ENCODE data around the gene CHCHD3.

The CHCHD3 gene

DNA sequence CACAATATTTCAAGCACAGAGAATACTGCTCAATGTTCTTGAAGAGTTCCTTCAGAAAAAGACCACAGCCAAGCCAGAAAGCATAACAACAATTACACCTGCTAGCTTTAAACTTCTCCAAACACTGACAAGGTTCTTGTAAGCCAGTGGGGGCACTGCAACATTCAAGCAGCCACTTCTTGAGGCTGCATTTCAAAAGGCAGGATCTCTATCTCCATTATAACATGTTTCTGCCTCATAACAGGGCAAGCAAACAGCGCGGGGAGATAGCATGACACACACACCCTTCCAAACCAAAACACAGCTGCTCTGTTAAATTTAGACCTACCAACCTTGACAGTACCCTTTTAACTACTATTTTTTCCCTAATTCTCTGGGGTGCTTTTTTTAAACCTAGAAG lies 30.8 kb downstream of the CHCHD3 start:
- Histone ChIP-seq H3K4me3 (no peak overlapping the region), H3K27ac (no peak overlapping the region)
- no peak for TF ChIP-seq CTCF (IDR thresholded peaks at IDR 0.05)
- no peak for DNase-seq (ENCODE audit: low spot score)

GRCh38 chr7:133050200-133050995 lies 31.5 kb downstream of the CHCHD3 start:
- DNase-seq (ENCODE audit: low spot score) = no peak
- no peak overlapping the region for H3K4me3 ChIP-seq
- H3K27ac ChIP-seq = no peak overlapping the region
- no peak for TF ChIP-seq CTCF (IDR thresholded peaks at IDR 0.05)

GRCh38 chr7:133048589-133048988 lies 33.3 kb downstream of the CHCHD3 start:
- no peak overlapping the region for H3K4me3 ChIP-seq
- DNase-seq (ENCODE audit: low spot score) = no peak
- no peak overlapping the region for H3K27ac ChIP-seq
- TF ChIP-seq CTCF (IDR thresholded peaks at IDR 0.05) = no peak

- TF ChIP-seq CTCF (IDR thresholded peaks at IDR 0.05) = no peak
- Histone ChIP-seq H3K27ac (no peak overlapping the region), H3K4me3 (no peak overlapping the region)
- DNase-seq (ENCODE audit: low spot score) = no peak
Measured at GRCh38 chr7:133047321-133047720, 34.6 kb downstream of the CHCHD3 start.

- TF ChIP-seq CTCF (IDR thresholded peaks at IDR 0.05) = no peak
- DNase-seq (ENCODE audit: low spot score) = no peak
- H3K27ac ChIP-seq = no peak overlapping the region
- no peak overlapping the region for H3K4me3 ChIP-seq
Measured at GRCh38 chr7:133044722-133045473, 37.0 kb downstream of the CHCHD3 start.

GRCh38 chr7:133040674-133041073 lies 41.2 kb downstream of the CHCHD3 start:
- Histone ChIP-seq H3K4me3 (no peak overlapping the region), H3K27ac (no peak overlapping the region)
- no peak for TF ChIP-seq CTCF (IDR thresholded peaks at IDR 0.05)
- no peak for DNase-seq (ENCODE audit: low spot score)

GRCh38 chr7:133040178-133040577 lies 41.7 kb downstream of the CHCHD3 start:
- no peak for TF ChIP-seq CTCF (IDR thresholded peaks at IDR 0.05)
- Histone ChIP-seq H3K4me3 (no peak overlapping the region), H3K27ac (no peak overlapping the region)
- no peak for DNase-seq (ENCODE audit: low spot score)
